Mesenchymal stem cell (in vitro differentiated cells and primary cell): ENCODE measurements around the gene ZFYVE9.

ENCODE experiments used
- DNase-seq: peaks from one replicate; pipeline ENCODE4 v3.0.0-alpha.2; 2013
- H2AFZ ChIP-seq: one replicate; pipeline ENCODE4 v1.6.1; 2013; ENCODE audit warnings: low read depth, mild to moderate bottlenecking, control low read depth, inconsistent platforms, low read length, moderate library complexity
- H2AK5ac ChIP-seq: 2 replicates; pipeline ENCODE4 v1.6.1; 2013; ENCODE audit warnings: low read length, moderate library complexity, mild to moderate bottlenecking, inconsistent platforms; ENCODE audit not compliant: severe bottlenecking
- H2BK120ac ChIP-seq: one replicate; pipeline ENCODE4 v1.6.1; 2013; ENCODE audit warnings: low read depth, mild to moderate bottlenecking, inconsistent platforms, low read length, moderate library complexity
- H2BK12ac ChIP-seq, 2 experiments: one replicate each; pipeline ENCODE4 v1.6.1; 2013; ENCODE audit warnings: inconsistent platforms in 2 of 2, low read length in 2 of 2, mild to moderate bottlenecking in 2 of 2, moderate library complexity in 2 of 2, control low read depth in 1 of 2
- H2BK15ac ChIP-seq: one replicate; pipeline ENCODE4 v1.6.1; 2013; ENCODE audit warnings: mild to moderate bottlenecking, low read depth, inconsistent platforms; ENCODE audit not compliant: poor library complexity, severe bottlenecking
- H2BK5ac ChIP-seq: 2 replicates; pipeline ENCODE4 v1.6.1; 2013; ENCODE audit warnings: low read depth, mild to moderate bottlenecking, low read length, control low read depth, inconsistent platforms; ENCODE audit not compliant: poor library complexity, severe bottlenecking
- H3K14ac ChIP-seq, 2 experiments: one replicate each; pipeline ENCODE4 v1.6.1; 2013; ENCODE audit warnings: inconsistent platforms in 2 of 2, low read length in 2 of 2, control low read depth in 1 of 2, mild to moderate bottlenecking in 1 of 2, moderate library complexity in 1 of 2
- H3K18ac ChIP-seq, 2 experiments: one replicate each; pipeline ENCODE4 v1.6.1; 2013; ENCODE audit warnings: inconsistent platforms in 2 of 2, low read length in 2 of 2, control low read depth in 1 of 2, low read depth in 1 of 2, mild to moderate bottlenecking in 1 of 2
- H3K23ac ChIP-seq, 2 experiments: one replicate each; pipeline ENCODE4 v1.6.1; 2013; ENCODE audit warnings: inconsistent platforms in 2 of 2, low read length in 2 of 2, mild to moderate bottlenecking in 2 of 2, moderate library complexity in 2 of 2, control low read depth in 1 of 2
- H3K27ac ChIP-seq: 2 replicates; pipeline ENCODE4 v1.5.1; 2013; ENCODE audit warnings: mild to moderate bottlenecking, moderate library complexity, low read length, control low read depth, inconsistent platforms; ENCODE audit not compliant: poor library complexity, severe bottlenecking
- H3K27me3 ChIP-seq, 2 experiments: 2 replicates each; pipeline versions ENCODE4 v1.6.1 to v1.7.0; 2013; ENCODE audit warnings: low read length in 2 of 2, mild to moderate bottlenecking in 2 of 2, moderate library complexity in 2 of 2, control low read depth in 1 of 2, inconsistent platforms in 1 of 2; ENCODE audit not compliant: control insufficient read depth in 1 of 2, insufficient read depth in 1 of 2
- H3K36me3 ChIP-seq, 2 experiments: 2 replicates each; pipeline versions ENCODE4 v1.6.1 to v1.7.0; 2013; ENCODE audit warnings: low read length in 2 of 2, control low read depth in 1 of 2, inconsistent platforms in 1 of 2, low read depth in 1 of 2, mild to moderate bottlenecking in 1 of 2; ENCODE audit not compliant: insufficient read depth in 2 of 2, control insufficient read depth in 1 of 2
- H3K4ac ChIP-seq, 2 experiments: one replicate each; pipeline ENCODE4 v1.6.1; 2013; ENCODE audit warnings: inconsistent platforms in 2 of 2, low read length in 2 of 2, mild to moderate bottlenecking in 2 of 2, moderate library complexity in 2 of 2, control low read depth in 1 of 2, low read depth in 1 of 2
- H3K4me1 ChIP-seq: 2 replicates; pipeline ENCODE4 v1.6.1; 2013; ENCODE audit warnings: low read depth, low read length, control low read depth; ENCODE audit not compliant: control insufficient read depth, insufficient read depth
- H3K4me2 ChIP-seq: 2 replicates; pipeline ENCODE4 v1.6.1; 2013; ENCODE audit warnings: low read length, mild to moderate bottlenecking, inconsistent platforms; ENCODE audit not compliant: poor library complexity, severe bottlenecking
- H3K4me3 ChIP-seq, 2 experiments: 2 replicates each; pipeline versions ENCODE4 v1.5.1 to v1.7.0; 2013; ENCODE audit warnings: low read length in 2 of 2, mild to moderate bottlenecking in 2 of 2, control low read depth in 1 of 2, low read depth in 1 of 2; ENCODE audit not compliant: insufficient read depth in 1 of 2
- H3K79me1 ChIP-seq: replicated peaks from 2 replicates; pipeline ENCODE4 v1.6.1; 2013; ENCODE audit warnings: mild to moderate bottlenecking, control low read depth, low read length, inconsistent platforms; ENCODE audit not compliant: poor library complexity, severe bottlenecking
- H3K9ac ChIP-seq: 2 replicates; pipeline ENCODE4 v1.7.0; 2013; ENCODE audit warnings: mild to moderate bottlenecking, low read length, moderate library complexity
- H3K9me3 ChIP-seq: 2 replicates; pipeline ENCODE4 v1.7.0; 2013; ENCODE audit warnings: mild to moderate bottlenecking, low read length; ENCODE audit not compliant: control insufficient read depth
- H4K8ac ChIP-seq: one replicate; pipeline ENCODE4 v1.6.1; 2013; ENCODE audit warnings: inconsistent platforms, mild to moderate bottlenecking, low read length, moderate library complexity
- H4K91ac ChIP-seq: one replicate; pipeline ENCODE4 v1.6.1; 2013; ENCODE audit warnings: mild to moderate bottlenecking, low read length, inconsistent platforms
- WGBS: methylation state at CpG from one replicate; pipeline ENCODE4 v1.1.7; 2013; ENCODE audit warnings: mixed read lengths; 5-methylcytosine and 5-hydroxymethylcytosine counted together

Gene ZFYVE9

DNA sequence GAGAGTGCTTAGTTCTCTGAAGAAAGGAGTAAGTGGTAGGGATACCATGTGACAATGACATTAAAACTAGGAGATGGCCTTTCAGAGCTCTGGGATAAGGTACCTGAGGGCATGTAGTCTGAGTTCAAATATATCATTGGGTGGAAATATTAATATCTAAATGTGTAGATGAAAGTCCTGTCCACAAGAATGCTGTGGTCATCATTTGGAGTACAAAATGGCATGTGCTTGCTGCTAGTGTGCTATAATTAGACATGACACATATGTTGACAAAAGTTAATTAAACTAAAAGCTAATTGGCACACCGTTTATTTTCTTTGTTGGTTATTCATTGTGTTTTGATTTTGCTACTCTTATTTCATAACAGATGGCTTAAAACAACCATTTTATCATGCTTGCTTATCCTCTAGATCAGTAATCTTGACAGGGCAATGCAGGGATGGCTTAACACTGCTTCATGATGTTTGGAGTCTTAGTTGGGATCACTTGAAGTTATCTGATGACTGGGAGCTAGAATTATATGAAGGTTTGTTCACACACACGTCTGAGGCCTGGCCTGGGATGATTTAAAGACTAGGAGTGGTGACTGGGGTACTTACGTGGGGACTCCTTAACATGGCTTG, 193.1 kb downstream of the ZFYVE9 start:
- H2BK12ac ChIP-seq: no peak overlapping the region
- H3K27ac ChIP-seq: no peak overlapping the region
- H3K9ac ChIP-seq: no peak overlapping the region
- no peak for DNase-seq
- no peak overlapping the region for H3K4me2 ChIP-seq
- no peaks in the 10 kb centered on the region for H3K79me1 ChIP-seq
- no peak overlapping the region for H3K4ac ChIP-seq
- H2BK5ac ChIP-seq: no peak overlapping the region
- H3K14ac ChIP-seq: no peak overlapping the region
- WGBS: 72% methylated on average over 2 of the region's 3 CpGs
- no peak overlapping the region for H3K4me3 ChIP-seq
- H2AK5ac ChIP-seq: no peak overlapping the region
- no peaks in the 10 kb centered on the region for H3K27me3 ChIP-seq
- H4K91ac ChIP-seq: no peak overlapping the region
- peaks cover 0 to 33% of the 10 kb centered on the region in 2 experiments for H3K36me3 ChIP-seq
- H4K8ac ChIP-seq: no peak overlapping the region
- no peak overlapping the region for H2BK15ac ChIP-seq
- no peak overlapping the region for H2BK120ac ChIP-seq
- no peaks in the 10 kb centered on the region for H3K4me1 ChIP-seq
- H3K18ac ChIP-seq: no peak overlapping the region
- no peak overlapping the region for H3K23ac ChIP-seq
- H2AFZ ChIP-seq: no peak overlapping the region
- H3K9me3 ChIP-seq: no peaks in the 10 kb centered on the region

DNA sequence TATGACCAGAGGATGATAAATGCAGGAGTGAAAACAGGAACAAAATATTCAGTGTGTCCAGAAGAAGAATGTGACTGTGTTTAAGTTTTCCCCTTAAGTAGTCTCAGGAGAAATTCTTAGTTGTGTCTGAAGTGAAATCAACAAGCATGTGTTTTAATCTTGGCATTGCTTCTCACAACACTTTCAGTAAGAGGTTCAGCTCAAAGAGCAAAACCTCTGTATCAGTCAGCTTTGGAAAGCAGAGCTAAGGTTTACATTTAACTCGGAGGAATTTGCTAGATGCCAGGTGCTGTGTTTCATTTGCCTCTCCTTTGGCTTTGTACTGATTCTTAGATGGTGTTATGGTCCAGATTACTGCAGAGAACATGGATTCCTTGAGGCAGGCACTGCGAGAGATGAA, 195.6 kb downstream of the ZFYVE9 start:
- no peak for DNase-seq
- H2BK12ac ChIP-seq: no peak overlapping the region
- H4K91ac ChIP-seq: no peak overlapping the region
- no peak overlapping the region for H2BK120ac ChIP-seq
- no peak overlapping the region for H3K9ac ChIP-seq
- no peak overlapping the region for H4K8ac ChIP-seq
- H3K23ac ChIP-seq: no peak overlapping the region
- WGBS: 89% methylated on average over 2 of the region's 2 CpGs
- H3K14ac ChIP-seq: no peak overlapping the region
- H3K4me1 ChIP-seq: no peaks in the 10 kb centered on the region
- H3K9me3 ChIP-seq: no peaks in the 10 kb centered on the region
- H3K27ac ChIP-seq: no peak overlapping the region
- peaks cover 0 to 36% of the 10 kb centered on the region in 2 experiments for H3K36me3 ChIP-seq
- H3K4ac ChIP-seq: no peak overlapping the region
- H3K4me2 ChIP-seq: no peak overlapping the region
- H3K79me1 ChIP-seq: no peaks in the 10 kb centered on the region
- no peak overlapping the region for H2AK5ac ChIP-seq
- H3K27me3 ChIP-seq: no peaks in the 10 kb centered on the region
- no peak overlapping the region for H3K4me3 ChIP-seq
- no peak overlapping the region for H2BK15ac ChIP-seq
- H2BK5ac ChIP-seq: no peak overlapping the region
- no peak overlapping the region for H3K18ac ChIP-seq
- H2AFZ ChIP-seq: no peak overlapping the region

DNA sequence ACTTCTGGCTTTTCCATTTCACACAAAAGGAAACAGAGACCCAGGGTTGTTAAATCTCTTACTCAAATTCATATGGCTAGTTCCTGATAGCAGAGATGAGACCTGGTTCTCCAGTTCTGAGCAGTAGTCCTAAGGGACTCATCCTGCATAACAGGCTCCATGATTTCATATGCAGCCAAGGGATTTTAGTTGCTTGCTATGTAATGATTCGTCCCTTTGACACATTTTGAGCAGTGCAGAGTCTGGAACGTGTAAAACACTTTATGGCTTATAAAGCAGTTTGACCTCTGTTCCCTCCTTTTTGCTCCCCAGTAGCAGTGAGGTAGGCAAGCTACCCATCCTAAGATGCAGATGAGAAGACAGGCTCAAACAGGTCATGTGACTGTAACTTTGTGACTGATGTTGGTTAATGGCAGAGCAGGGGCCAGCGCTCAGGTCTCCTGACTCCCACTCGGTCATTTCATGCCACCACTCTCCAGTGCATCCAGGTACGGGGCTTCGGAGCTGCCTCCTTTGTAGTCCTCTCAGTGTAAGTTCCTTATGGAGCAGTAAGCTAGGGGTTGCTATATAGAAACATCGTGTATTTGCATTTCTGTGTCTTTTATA, 199.9 kb downstream of the ZFYVE9 start:
- WGBS: 89% methylated on average over 4 of the region's 7 CpGs
- Histone ChIP-seq H4K91ac (no peak overlapping the region), H3K14ac (no peak overlapping the region), H2BK120ac (no peak overlapping the region), H3K4me3 (no peak overlapping the region), H3K4ac (no peak overlapping the region), H3K4me2 (no peak overlapping the region), H2BK15ac (no peak overlapping the region), H2BK5ac (no peak overlapping the region), H3K4me1 (no peaks in the 10 kb centered on the region), H2AK5ac (no peak overlapping the region), H4K8ac (no peak overlapping the region), H3K36me3 (peaks cover 5 to 40% of the 10 kb centered on the region in 2 experiments), H3K27me3 (no peaks in the 10 kb centered on the region), H3K9me3 (no peaks in the 10 kb centered on the region), H3K9ac (no peak overlapping the region), H3K18ac (no peak overlapping the region), H2BK12ac (no peak overlapping the region), H3K23ac (no peak overlapping the region), H3K27ac (no peak overlapping the region), H2AFZ (no peak overlapping the region), H3K79me1 (no peaks in the 10 kb centered on the region)
- DNase-seq: no peak

DNA sequence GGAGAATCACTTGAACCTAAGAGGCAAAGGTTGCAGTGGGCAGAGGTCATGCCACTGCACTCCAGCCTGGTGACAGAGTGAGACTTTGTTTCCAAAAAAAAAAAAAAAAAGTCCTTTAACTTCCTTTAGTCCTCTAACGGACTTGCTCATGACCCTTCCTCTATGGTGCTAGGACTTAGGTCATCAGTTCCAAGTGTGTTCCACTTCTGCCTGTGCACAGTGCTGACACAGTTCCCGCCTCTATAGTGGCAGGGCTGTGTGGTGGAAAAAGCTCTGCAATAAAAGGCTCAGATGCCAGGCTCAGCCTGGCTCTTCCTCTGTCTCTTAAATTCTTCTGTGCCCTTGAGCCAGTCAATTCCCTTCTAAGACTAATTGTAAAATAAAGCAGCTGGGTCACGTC, 202.1 kb downstream of the ZFYVE9 start:
- H3K4me1 ChIP-seq: peaks cover 2% of the 10 kb centered on the region
- WGBS: 82% methylated on average over 3 of the region's 3 CpGs
- no peak overlapping the region for H2BK15ac ChIP-seq
- H3K9ac ChIP-seq: no peak overlapping the region
- no peak overlapping the region for H3K4me2 ChIP-seq
- H2BK5ac ChIP-seq: no peak overlapping the region
- H3K79me1 ChIP-seq: no peaks in the 10 kb centered on the region
- H4K8ac ChIP-seq: no peak overlapping the region
- no peak overlapping the region for H3K27ac ChIP-seq
- H3K4me3 ChIP-seq: no peak overlapping the region
- no peaks in the 10 kb centered on the region for H3K27me3 ChIP-seq
- H3K18ac ChIP-seq: no peak overlapping the region
- H2AFZ ChIP-seq: no peak overlapping the region
- H2BK12ac ChIP-seq: no peak overlapping the region
- no peak overlapping the region for H4K91ac ChIP-seq
- H3K4ac ChIP-seq: no peak overlapping the region
- no peak overlapping the region for H3K23ac ChIP-seq
- H3K36me3 ChIP-seq: peaks cover 5 to 32% of the 10 kb centered on the region in 2 experiments
- no peak overlapping the region for H2BK120ac ChIP-seq
- DNase-seq: no peak
- H3K9me3 ChIP-seq: no peaks in the 10 kb centered on the region
- no peak overlapping the region for H2AK5ac ChIP-seq
- no peak overlapping the region for H3K14ac ChIP-seq
